K562 (cell line): ENCODE results near the gene PTPRM. TPM values are rescaled to one million over a fixed set of nuclear protein-coding genes. Genes with fewer than 3 reads are reported as not detected.

Source experiments
- ATAC-seq: fragments of 200-7000 bp; cut with Tn5 transposase; 3 replicates; pipeline ENCODE4 v1.9.1; 2020; ENCODE audit warnings: moderate library complexity
- BruUV-seq: library from RNA; stranded (reverse); fragments of 400-500 nt; replicated peaks from 2 replicates; lab custom pipeline; 2021; lab: Mats Ljungman, UMichigan
- CTCF ChIA-PET: fragments of 300-600 bp; formaldehyde crosslinking; extraction: SDS; loops from one replicate; lab custom pipeline; 2021; ENCODE audit warnings: low intra/inter-chr PET ratio; lab: Yijun Ruan, JAX
- POLR2A ChIA-PET: fragments of 300-600, 350-650 bp; sonication (Branson Sonifier 250); formaldehyde crosslinking; extraction: SDS; loops from one replicate; lab custom pipeline; 2021; ENCODE audit warnings: antibody characterized with exemption, inconsistent platforms; lab: Yijun Ruan, JAX
- DNase-seq, 4 experiments: peaks; one replicate each; pipeline versions ENCODE4 v3.0.0 to v3.0.0-alpha.2; 2011 to 2018; ENCODE audit warnings: low spot score in 3 of 4, mixed read lengths in 3 of 4; ENCODE audit errors: extremely low read depth in 1 of 4
- FAIRE-seq: peaks from 2 replicates; lab custom pipeline; 2011; peaks lifted over from hg19 to GRCh38; lab: Jason Lieb, UNC
- H2AFZ ChIP-seq: 2 replicates; pipeline ENCODE4 v1.6.0; 2011; ENCODE audit warnings: low read depth, low read length, control low read depth, inconsistent platforms
- H3K27ac ChIP-seq: fragments of 200-600 bp; 3 replicates; pipeline ENCODE4 v1.8.0; 2011; ENCODE audit warnings: low read depth, mild to moderate bottlenecking, control low read depth, inconsistent platforms, low read length, moderate library complexity, mixed read lengths; ENCODE audit errors: extremely low read depth
- H3K27me3 ChIP-seq, 2 experiments: fragments of 300-600 bp in 1 of 2; 2 replicates in 1 of 2; 3 replicates in 1 of 2; pipeline versions ENCODE4 v1.6.0 to v1.8.0; 2011; ENCODE audit warnings: inconsistent platforms in 2 of 2, low read length in 2 of 2, mild to moderate bottlenecking in 1 of 2, mixed read lengths in 1 of 2, moderate library complexity in 1 of 2; ENCODE audit not compliant: control insufficient read depth in 2 of 2, insufficient read depth in 2 of 2
- H3K36me3 ChIP-seq: fragments of 300-600 bp; 3 replicates; pipeline ENCODE4 v1.8.0; 2011; ENCODE audit warnings: mild to moderate bottlenecking, low read length, inconsistent platforms; ENCODE audit not compliant: control insufficient read depth, insufficient read depth
- H3K4me1 ChIP-seq, 2 experiments: fragments of 200-600 bp in 1 of 2; replicated peaks in 1 of 2; 2 replicates in 1 of 2; 3 replicates in 1 of 2; pipeline versions ENCODE4 v1.5.1 to v1.8.0; 2011; ENCODE audit warnings: inconsistent platforms in 2 of 2, low read length in 2 of 2, mild to moderate bottlenecking in 1 of 2, mixed read lengths in 1 of 2, moderate library complexity in 1 of 2; ENCODE audit not compliant: control insufficient read depth in 2 of 2, insufficient read depth in 2 of 2
- H3K4me2 ChIP-seq: 2 replicates; pipeline ENCODE4 v1.6.1; 2011; ENCODE audit warnings: low read length, control low read depth, inconsistent platforms, mixed read lengths; ENCODE audit not compliant: insufficient read depth
- H3K4me3 ChIP-seq: fragments of 200-600 bp; sonication (generic), shearing (Covaris generic); 2 replicates; pipeline ENCODE4 v1.5.1; 2016; ENCODE audit warnings: control low read depth, inconsistent platforms
- H3K79me2 ChIP-seq: fragments of 200-600 bp; 3 replicates; pipeline ENCODE4 v1.8.0; 2011; ENCODE audit warnings: low read length, inconsistent platforms; ENCODE audit not compliant: control insufficient read depth, insufficient read depth
- H3K9ac ChIP-seq, 2 experiments: 2 replicates each; pipeline versions ENCODE4 v1.6.0 to v1.6.1; 2011; ENCODE audit warnings: low read depth in 2 of 2, low read length in 2 of 2, control low read depth in 1 of 2, inconsistent platforms in 1 of 2, mild to moderate bottlenecking in 1 of 2, mixed read lengths in 1 of 2; ENCODE audit not compliant: insufficient read depth in 1 of 2
- H3K9me1 ChIP-seq: one replicate; pipeline ENCODE4 v1.6.0; 2011; ENCODE audit warnings: inconsistent platforms, mild to moderate bottlenecking, low read length, moderate library complexity; ENCODE audit not compliant: control insufficient read depth, insufficient read depth
- H3K9me3 ChIP-seq: replicated peaks from 2 replicates; pipeline ENCODE4 v1.5.1; 2011; ENCODE audit warnings: low read depth, low read length, inconsistent platforms; ENCODE audit not compliant: control insufficient read depth, insufficient read depth
- H4K20me1 ChIP-seq: replicated peaks from 2 replicates; pipeline ENCODE4 v1.6.1; 2011; ENCODE audit warnings: low read length, inconsistent platforms, mixed read lengths; ENCODE audit not compliant: control insufficient read depth, insufficient read depth
- WGBS: fragments of 100-300 bp; shearing (Covaris generic); methylation state at CpG from one replicate; pipeline ENCODE4 v1.1.6; 2016; ENCODE audit warnings: low coverage, mixed read lengths; ENCODE audit not compliant: insufficient coverage; ENCODE audit errors: missing lambda C conversion rate; 5-methylcytosine and 5-hydroxymethylcytosine counted together
- in situ Hi-C: fragments of 300-500 bp; cut with MboI; formaldehyde crosslinking; loops from 4 replicates; pipeline ENCODE4 v1.15.0; 2018; ENCODE audit warnings: inconsistent platforms, mixed read lengths
- intact Hi-C: fragments of 100-400 bp; cut with micrococcal nuclease; formaldehyde crosslinking; loops from 2 replicates; pipeline ENCODE4 v1.14.2; 2022
- polyA plus RNA-seq, 8 experiments: library from polyadenylated mRNA; depleted of rRNA in 4 of 8; stranded (reverse) in 5 of 8; unstranded in 3 of 8; fragments of >200 nt; fragmentation: Nextera tagmentation in 2 of 8; fragmentation: Illumina TruSeq in 1 of 8; extraction: Ambion mirVana in 2 of 8; extraction: Trizol in 1 of 8; gene quantifications; 2 replicates each; pipeline versions ENCODE4 v1.2.1 to v1.2.3, GENCODE V29; 2011 to 2014; ENCODE audit warnings: inconsistent platforms in 1 of 8, missing spikeins in 1 of 8
- total RNA-seq, 7 experiments: library from RNA; depleted of rRNA in 6 of 7; stranded (reverse); fragments of >200 nt in 6 of 7; fragmentation: Illumina TruSeq in 2 of 7; extraction: Trizol in 2 of 7; gene quantifications; 2 replicates each; pipeline versions ENCODE4 v1.2.1 to v1.2.3, GENCODE V29; 2011 to 2021; ENCODE audit warnings: low replicate concordance in 1 of 7
- TF ChIP-seq, protein P1 (sequence below): fragments of 200-800 bp; sonication (Bioruptor generic); IDR thresholded peaks from 2 replicates; pipeline ENCODE4 v1.6.1; 2016; ENCODE audit warnings: missing genetic modification characterization, missing compliant biosample characterization

The PTPRM gene
- total and polyA plus RNA-seq, 9 of the 15 experiments (the other 6 are each of a cell fraction or from before 2014, with no cell fraction given): 0.03 to 0.16 (median 0.08) TPM; not detected in 3

DNA sequence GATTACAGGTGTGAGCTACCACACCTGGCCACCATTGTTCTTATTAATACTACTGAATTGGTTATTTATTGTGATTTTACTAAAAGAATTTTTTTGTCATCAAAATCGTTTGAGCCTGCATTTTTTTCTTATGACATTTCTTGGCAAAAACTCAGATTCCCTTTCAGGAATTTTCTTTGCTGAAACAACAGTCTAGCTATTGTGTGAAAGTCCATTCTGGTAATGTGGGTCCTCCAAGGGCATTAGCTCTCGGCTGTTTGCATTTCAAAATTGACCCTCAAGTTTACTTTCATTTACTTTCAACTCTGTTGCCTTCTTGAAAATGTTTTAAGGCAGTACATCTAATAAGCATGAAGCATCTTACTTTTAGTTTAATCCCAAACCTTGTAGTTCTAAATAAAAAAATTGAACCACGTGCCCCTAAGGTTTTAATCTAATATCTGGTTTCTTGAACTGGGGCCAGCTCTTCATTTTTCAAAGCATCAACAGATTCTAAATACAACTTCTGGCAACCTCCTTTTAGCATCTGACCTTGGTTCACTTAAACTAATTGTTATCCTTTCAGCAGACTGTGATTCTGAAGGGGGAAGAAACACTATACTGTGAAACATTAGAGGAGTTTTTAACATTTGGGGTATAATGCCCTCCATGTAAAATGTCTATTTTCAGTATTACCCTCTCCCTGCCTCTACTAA lies 716.9 kb downstream of the PTPRM start:
- Histone ChIP-seq H3K27me3 (peaks cover 0 to 19% of the 10 kb centered on the region in 2 experiments; a peak in 3 of 5 replicates), H3K4me1 (no peaks in the 10 kb centered on the region), H4K20me1 (no peaks in the 10 kb centered on the region), H3K4me3 (no peak overlapping the region), H3K79me2 (no peaks in the 10 kb centered on the region), H3K36me3 (no peaks in the 10 kb centered on the region), H3K9me3 (no peaks in the 10 kb centered on the region), H3K9me1 (no peaks in the 10 kb centered on the region)
- ChIA-PET POLR2A (no interaction called here), CTCF (no interaction called here)
- BruUV-seq: no TSS peak
- DNase-seq (no peak), ATAC-seq (no peak), FAIRE-seq (no peak)
- in situ Hi-C loops: no loop called here
- TF ChIP-seq, protein P1, sequence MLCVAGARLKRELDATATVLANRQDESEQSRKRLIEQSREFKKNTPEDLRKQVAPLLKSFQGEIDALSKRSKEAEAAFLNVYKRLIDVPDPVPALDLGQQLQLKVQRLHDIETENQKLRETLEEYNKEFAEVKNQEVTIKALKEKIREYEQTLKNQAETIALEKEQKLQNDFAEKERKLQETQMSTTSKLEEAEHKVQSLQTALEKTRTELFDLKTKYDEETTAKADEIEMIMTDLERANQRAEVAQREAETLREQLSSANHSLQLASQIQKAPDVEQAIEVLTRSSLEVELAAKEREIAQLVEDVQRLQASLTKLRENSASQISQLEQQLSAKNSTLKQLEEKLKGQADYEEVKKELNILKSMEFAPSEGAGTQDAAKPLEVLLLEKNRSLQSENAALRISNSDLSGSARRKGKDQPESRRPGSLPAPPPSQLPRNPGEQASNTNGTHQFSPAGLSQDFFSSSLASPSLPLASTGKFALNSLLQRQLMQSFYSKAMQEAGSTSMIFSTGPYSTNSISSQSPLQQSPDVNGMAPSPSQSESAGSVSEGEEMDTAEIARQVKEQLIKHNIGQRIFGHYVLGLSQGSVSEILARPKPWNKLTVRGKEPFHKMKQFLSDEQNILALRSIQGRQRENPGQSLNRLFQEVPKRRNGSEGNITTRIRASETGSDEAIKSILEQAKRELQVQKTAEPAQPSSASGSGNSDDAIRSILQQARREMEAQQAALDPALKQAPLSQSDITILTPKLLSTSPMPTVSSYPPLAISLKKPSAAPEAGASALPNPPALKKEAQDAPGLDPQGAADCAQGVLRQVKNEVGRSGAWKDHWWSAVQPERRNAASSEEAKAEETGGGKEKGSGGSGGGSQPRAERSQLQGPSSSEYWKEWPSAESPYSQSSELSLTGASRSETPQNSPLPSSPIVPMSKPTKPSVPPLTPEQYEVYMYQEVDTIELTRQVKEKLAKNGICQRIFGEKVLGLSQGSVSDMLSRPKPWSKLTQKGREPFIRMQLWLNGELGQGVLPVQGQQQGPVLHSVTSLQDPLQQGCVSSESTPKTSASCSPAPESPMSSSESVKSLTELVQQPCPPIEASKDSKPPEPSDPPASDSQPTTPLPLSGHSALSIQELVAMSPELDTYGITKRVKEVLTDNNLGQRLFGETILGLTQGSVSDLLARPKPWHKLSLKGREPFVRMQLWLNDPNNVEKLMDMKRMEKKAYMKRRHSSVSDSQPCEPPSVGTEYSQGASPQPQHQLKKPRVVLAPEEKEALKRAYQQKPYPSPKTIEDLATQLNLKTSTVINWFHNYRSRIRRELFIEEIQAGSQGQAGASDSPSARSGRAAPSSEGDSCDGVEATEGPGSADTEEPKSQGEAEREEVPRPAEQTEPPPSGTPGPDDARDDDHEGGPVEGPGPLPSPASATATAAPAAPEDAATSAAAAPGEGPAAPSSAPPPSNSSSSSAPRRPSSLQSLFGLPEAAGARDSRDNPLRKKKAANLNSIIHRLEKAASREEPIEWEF (CRISPR knock-in tag): no peak
- TF ChIP-seq, all 486 proteins: peak for 0
- Histone ChIP-seq H2AFZ (no peak overlapping the region), H3K9ac (no peak overlapping the region), H3K4me2 (no peak overlapping the region), H3K27ac (no peak overlapping the region)
- 0% methylated on average over 3 of the region's 3 CpGs for WGBS
- intact Hi-C loops: no loop called here
